Stomach (tissue), 9 donors: ENCODE data around the gene LMO3. TPM values are rescaled to one million over a fixed set of nuclear protein-coding genes. Genes with fewer than 3 reads are reported as not detected.

Experiments
- DNase-seq, 2 donors: peaks; one replicate each; pipeline versions ENCODE4 v3.0.0 to v3.0.0-alpha.2; 2013 to 2019
- H3K27ac ChIP-seq, 5 donors: fragments of 200-600 bp in 4 of 5; sonication (generic) in 4 of 5; one replicate each; pipeline ENCODE4 v1.5.1; 2013 to 2019; ENCODE audit warnings: mild to moderate bottlenecking in 1 of 5, moderate library complexity in 1 of 5
- H3K27me3 ChIP-seq, 3 donors: fragments of 200-600 bp; sonication (generic); one replicate each; pipeline ENCODE4 v1.5.1; 2017 to 2019; ENCODE audit warnings: mixed run types in 1 of 3
- H3K36me3 ChIP-seq, 4 donors: fragments of 200-600 bp; sonication (generic); 1 replicate in 3 of 4; 2 replicates in 1 of 4; pipeline ENCODE4 v1.5.1; 2016 to 2019
- H3K4me1 ChIP-seq, 4 donors: fragments of 200-600 bp; sonication (generic); one replicate each; pipeline ENCODE4 v1.5.1; 2016 to 2019
- H3K4me3 ChIP-seq, 4 donors: fragments of 200-600 bp; sonication (generic) in 3 of 4; one replicate each; pipeline ENCODE4 v1.5.1; 2016 to 2019; ENCODE audit warnings: mild to moderate bottlenecking in 1 of 4
- H3K9me3 ChIP-seq, 4 donors: fragments of 200-600 bp; sonication (generic); one replicate each; pipeline ENCODE4 v1.5.1; 2016 to 2019
- EP300 ChIP-seq: sonication (generic); formaldehyde crosslinking; IDR thresholded peaks from one replicate; pipeline ENCODE4 v1.6.1; 2017; ENCODE audit warnings: antibody characterized with exemption
- POLR2A ChIP-seq, 4 donors: fragments of 450-650 bp; IDR thresholded peaks; one replicate each; pipeline ENCODE4 v1.6.1; 2016; ENCODE audit warnings: antibody characterized with exemption in 4 of 4, control low read depth in 2 of 4, mild to moderate bottlenecking in 1 of 4, moderate library complexity in 1 of 4
- POLR2AphosphoS5 ChIP-seq, 3 donors: sonication (generic); formaldehyde crosslinking; IDR thresholded peaks; one replicate each; pipeline ENCODE4 v1.6.1; 2016; ENCODE audit warnings: antibody characterized with exemption in 3 of 3
- WGBS, 5 donors: extraction: QIAGEN DNeasy Blood & Tissue Kit in 3 of 5; methylation state at CpG; one replicate each; pipeline versions ENCODE4 v1.1.5 to v1.1.7; 2013 to 2018; 5-methylcytosine and 5-hydroxymethylcytosine counted together
- intact Hi-C: fragments of 100-400 bp; cut with DNase I; formaldehyde crosslinking; loops from one replicate; pipeline ENCODE4 v1.15.1; 2023; ENCODE audit warnings: low total_unique reads
- polyA plus RNA-seq, 3 donors: library from polyadenylated mRNA; stranded (reverse); fragments of 200-250 nt; gene quantifications; one replicate each; pipeline ENCODE4 v1.2.3, GENCODE V29; 2013
- total RNA-seq, 5 donors: library from RNA; depleted of rRNA; stranded (reverse); fragments of >200 nt; gene quantifications; one replicate each; pipeline versions ENCODE4 v1.1.0 to v1.2.3, GENCODE V29; 2014 to 2016
- TF ChIP-seq, protein P1 (sequence below), 7 experiments: fragments of 450-650 bp in 4 of 7; fragments of 200-600 bp in 3 of 7; sonication (generic) in 3 of 7; IDR thresholded peaks; one replicate each; pipeline ENCODE4 v1.5.1; 2016 to 2019; ENCODE audit warnings: antibody characterized with exemption in 7 of 7, control low read depth in 2 of 7, mild to moderate bottlenecking in 1 of 7
- donor health status: healthy with polysubstance abuse.
- donor health status: Bipolar disorder and iron deficiency.
- donor health status: healthy.

LMO3 gene
- total and polyA plus RNA-seq, 8 donors, result 0.37 to 58.0 (median 1.5) TPM

DNA sequence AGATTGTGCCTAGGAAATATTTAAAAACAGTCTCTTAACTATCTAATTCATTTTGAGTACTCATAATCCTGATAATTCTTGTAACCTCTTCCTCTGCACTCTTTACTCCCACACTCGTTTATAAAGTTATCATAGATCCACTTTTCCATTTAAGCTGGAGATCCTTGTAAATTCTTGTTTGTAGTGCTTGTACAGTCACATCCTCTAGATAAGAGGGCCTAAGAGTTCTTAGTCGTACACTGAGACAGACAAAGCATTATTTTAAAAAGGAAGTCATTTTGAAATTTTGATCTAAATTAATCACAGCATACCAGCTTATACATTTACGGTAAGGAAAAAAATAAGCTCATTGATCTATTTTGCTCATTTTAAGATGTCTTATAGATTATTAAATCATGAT lies 42.5 kb downstream of the LMO3 start:
- no peak for DNase-seq
- intact Hi-C loops, result no loop called here
- H3K36me3 ChIP-seq, result no peaks in the 10 kb centered on the region
- H3K4me1 ChIP-seq, result no peaks in the 10 kb centered on the region
- H3K27me3 ChIP-seq, result no peaks in the 10 kb centered on the region
- no peak overlapping the region for H3K27ac ChIP-seq
- 52 to 62% (median 60%) methylated on average over 3 of the region's 3 CpGs for WGBS, 5 donors
- H3K4me3 ChIP-seq, result no peak overlapping the region
- H3K9me3 ChIP-seq, result no peaks in the 10 kb centered on the region
- TF ChIP-seq, protein P1, sequence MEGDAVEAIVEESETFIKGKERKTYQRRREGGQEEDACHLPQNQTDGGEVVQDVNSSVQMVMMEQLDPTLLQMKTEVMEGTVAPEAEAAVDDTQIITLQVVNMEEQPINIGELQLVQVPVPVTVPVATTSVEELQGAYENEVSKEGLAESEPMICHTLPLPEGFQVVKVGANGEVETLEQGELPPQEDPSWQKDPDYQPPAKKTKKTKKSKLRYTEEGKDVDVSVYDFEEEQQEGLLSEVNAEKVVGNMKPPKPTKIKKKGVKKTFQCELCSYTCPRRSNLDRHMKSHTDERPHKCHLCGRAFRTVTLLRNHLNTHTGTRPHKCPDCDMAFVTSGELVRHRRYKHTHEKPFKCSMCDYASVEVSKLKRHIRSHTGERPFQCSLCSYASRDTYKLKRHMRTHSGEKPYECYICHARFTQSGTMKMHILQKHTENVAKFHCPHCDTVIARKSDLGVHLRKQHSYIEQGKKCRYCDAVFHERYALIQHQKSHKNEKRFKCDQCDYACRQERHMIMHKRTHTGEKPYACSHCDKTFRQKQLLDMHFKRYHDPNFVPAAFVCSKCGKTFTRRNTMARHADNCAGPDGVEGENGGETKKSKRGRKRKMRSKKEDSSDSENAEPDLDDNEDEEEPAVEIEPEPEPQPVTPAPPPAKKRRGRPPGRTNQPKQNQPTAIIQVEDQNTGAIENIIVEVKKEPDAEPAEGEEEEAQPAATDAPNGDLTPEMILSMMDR (IDR thresholded peaks at IDR 0.05), result no peak
- TF ChIP-seq POLR2AphosphoS5 (IDR thresholded peaks at IDR 0.05), result no peak
- TF ChIP-seq EP300, result no peak
- TF ChIP-seq POLR2A (IDR thresholded peaks at IDR 0.05), result no peak

DNA sequence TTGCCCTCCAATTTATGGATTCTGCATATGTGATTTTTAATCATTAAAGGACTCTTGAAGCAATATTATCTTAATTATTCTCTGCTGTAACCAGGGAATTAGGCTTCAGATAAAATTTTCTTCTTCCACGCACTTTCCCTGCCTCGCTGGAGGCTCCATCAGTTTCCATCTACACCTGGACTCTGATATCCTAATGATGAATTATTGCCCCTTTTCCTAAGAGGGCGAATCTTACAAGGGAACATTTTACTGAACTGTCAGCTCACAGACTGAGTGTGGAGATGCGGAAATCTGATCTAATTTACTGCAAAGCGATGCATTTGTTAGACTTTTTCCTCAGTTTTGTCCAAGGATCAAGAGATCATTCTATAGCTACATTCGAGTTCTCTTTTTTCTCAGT lies 43.0 kb downstream of the LMO3 start:
- Histone ChIP-seq H3K4me1 (no peaks in the 10 kb centered on the region), H3K9me3 (no peaks in the 10 kb centered on the region), H3K4me3 (no peak overlapping the region), H3K27ac (no peak overlapping the region), H3K27me3 (no peaks in the 10 kb centered on the region), H3K36me3 (no peaks in the 10 kb centered on the region)
- intact Hi-C loops, result no loop called here
- WGBS, 5 donors, result 67 to 86% (median 85%) methylated on average over 6 of the region's 6 CpGs
- TF ChIP-seq POLR2AphosphoS5 (IDR thresholded peaks at IDR 0.05), result no peak
- no peak for TF ChIP-seq POLR2A (IDR thresholded peaks at IDR 0.05)
- TF ChIP-seq, protein P1 (IDR thresholded peaks at IDR 0.05), result no peak
- no peak for TF ChIP-seq EP300
- no peak for DNase-seq

DNA sequence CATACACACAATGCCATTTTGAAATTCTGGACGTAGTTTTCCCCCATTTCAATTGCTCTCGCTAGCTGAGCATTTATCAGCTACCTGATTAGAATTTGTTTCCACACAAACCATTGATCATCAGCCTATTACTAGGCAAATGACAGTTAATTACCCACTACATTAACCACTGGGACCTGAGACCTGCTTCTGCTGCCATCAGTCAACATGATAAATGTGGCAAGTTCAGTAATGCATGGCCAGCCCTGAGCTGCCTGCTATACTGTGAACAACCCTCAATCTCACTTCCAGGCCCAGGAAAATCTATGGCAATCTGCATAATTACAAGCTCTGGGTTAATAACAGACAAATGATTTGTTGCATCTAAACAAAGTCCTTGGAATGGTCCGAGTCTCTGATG lies 43.5 kb downstream of the LMO3 start:
- no peak overlapping the region for H3K27ac ChIP-seq
- no peaks in the 10 kb centered on the region for H3K36me3 ChIP-seq
- no peaks in the 10 kb centered on the region for H3K9me3 ChIP-seq
- 71 to 83% (median 75%) methylated on average over 3 of the region's 3 CpGs for WGBS, 5 donors
- intact Hi-C loops, result no loop called here
- H3K27me3 ChIP-seq, result no peaks in the 10 kb centered on the region
- H3K4me1 ChIP-seq, result no peaks in the 10 kb centered on the region
- no peak for DNase-seq
- TF ChIP-seq POLR2AphosphoS5 (IDR thresholded peaks at IDR 0.05), result no peak
- TF ChIP-seq EP300, result no peak
- TF ChIP-seq, protein P1 (IDR thresholded peaks at IDR 0.05), result no peak
- no peak for TF ChIP-seq POLR2A (IDR thresholded peaks at IDR 0.05)
- no peak overlapping the region for H3K4me3 ChIP-seq

DNA sequence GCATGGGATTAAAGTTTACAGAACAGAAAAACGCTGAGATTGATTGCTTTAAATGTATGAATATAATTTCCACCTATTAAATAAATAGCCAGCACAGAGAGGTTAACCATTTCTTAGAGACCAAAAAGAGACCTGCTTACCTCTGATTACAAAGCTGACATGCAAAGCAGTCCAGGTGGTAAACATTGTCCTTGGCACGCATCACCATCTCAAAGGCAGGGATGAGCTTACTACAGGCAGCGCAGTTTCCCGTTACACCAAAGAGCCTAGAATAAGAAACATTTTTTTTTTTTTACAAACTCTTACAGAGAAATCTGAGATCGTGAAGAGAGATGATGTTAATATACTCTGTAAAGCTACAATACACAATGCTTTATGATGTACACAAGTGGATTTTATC lies 45.7 kb downstream of the LMO3 start:
- intact Hi-C loops, result no loop called here
- Histone ChIP-seq H3K4me1 (no peaks in the 10 kb centered on the region), H3K9me3 (no peaks in the 10 kb centered on the region), H3K36me3 (no peaks in the 10 kb centered on the region), H3K27ac (no peak overlapping the region), H3K4me3 (no peak overlapping the region), H3K27me3 (no peaks in the 10 kb centered on the region)
- WGBS, 5 donors, result 46 to 61% (median 54%) methylated on average over 5 of the region's 5 CpGs
- no peak for DNase-seq
- TF ChIP-seq, protein P1 (IDR thresholded peaks at IDR 0.05), result no peak
- TF ChIP-seq POLR2AphosphoS5 (IDR thresholded peaks at IDR 0.05), result no peak
- TF ChIP-seq POLR2A (IDR thresholded peaks at IDR 0.05), result no peak
- TF ChIP-seq EP300, result no peak
